Inferior parietal cortex (tissue), 1 donor: ENCODE measurements around the gene WDR49.
"Not testable (repeated sequence)": the region's sequence is repeated elsewhere in the genome, so short reads cannot be mapped to it uniquely, and the experiment has no call there.

Experiments
- DNase-seq: peaks from one replicate; pipeline ENCODE4 v3.0.0-alpha.2; 2016; ENCODE audit errors: extremely low spot score

Gene WDR49

DNA sequence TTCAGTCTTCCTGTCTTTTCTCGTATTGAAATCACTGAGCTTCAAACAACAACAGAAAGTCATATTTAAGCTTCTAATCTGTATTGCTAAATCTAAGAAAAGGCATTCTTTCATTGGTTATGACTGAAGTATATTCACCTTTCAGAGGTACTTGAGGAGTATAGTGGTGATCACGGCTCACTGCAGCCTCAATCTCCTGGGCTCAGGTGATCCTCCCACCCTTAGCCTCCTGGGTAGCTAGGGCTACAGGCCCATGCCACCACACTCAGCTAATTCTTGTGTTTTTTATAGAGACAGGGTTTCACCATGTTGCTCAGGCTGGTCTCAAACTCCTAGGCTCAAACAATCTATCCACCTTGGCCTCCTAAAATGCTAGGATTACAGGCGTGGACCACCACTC, 38.7 kb downstream of the WDR49 start:
- no peak for DNase-seq

DNA sequence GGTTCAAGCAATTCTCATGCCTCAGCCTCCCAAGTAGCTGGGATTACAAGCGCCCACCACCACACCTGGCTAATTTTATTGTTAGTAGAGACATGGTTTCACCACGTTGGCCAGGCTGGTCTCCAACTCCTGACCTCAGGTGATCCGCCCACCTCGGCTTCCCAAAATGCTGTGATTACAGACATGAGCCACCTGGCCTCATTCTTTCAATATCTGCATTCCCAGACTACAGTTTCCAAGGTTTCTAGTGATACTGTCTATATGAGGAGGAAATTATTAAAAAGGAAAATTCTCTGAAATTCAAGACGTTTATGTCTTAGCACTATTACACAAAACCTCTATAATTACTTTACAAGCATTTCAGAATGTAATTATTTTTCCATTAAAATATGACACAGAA, 39.5 kb downstream of the WDR49 start:
- not testable (repeated sequence) for DNase-seq

DNA sequence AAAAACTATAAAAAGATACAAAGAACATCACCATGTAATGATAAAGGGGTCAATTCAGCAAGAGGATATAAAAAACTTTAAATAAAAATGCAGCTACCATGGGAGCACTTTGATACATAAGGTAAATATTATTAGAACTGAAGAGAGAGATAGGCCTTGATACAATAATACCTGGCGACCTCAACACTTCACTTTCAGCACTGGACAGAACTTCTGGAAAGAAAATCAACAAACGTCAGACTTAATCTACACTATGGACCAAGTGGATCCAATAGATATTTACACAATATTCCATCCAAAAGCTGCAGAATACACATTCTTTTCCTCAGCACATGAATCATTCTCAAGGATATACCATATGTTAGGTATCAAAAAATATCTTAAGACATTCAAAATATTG, 42.0 kb downstream of the WDR49 start:
- DNase-seq, result no peak

DNA sequence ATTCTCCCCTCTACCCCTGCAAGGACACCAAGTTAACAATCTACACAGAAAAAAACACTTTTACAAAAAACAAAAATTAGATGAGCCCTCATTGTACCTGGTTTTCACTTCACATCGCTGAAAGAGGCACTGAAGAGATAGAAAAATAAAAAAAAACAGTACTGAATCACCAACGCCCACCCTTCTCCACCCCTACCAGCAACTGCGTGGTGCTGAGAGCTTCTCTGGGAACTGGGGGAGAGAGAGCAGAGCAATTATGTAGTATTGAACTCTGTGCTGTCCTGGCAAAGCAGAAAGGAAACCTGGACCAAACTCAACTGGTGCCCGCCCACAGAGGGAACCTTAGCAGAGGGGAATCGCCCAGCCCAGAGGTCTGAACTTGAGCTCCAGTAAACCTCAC, 44.6 kb downstream of the WDR49 start:
- DNase-seq, result no peak

DNA sequence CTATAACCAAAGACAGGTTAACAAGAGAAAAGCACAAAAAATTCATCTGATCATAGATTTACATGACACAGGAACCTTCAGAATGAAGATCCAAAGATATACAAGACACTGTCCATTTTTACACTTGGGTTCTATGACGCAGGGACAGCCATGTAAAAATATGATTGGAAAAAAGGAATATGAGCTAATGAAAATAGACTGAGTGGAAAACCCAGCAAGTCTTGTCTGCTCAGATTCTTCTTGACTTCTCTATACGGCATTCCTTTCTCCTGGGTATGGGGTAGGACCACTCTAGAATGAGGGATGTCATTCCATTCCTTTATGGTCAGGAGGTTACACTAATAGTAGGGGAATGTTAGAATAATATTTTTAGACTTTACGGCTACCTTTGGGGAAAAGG, 46.9 kb downstream of the WDR49 start:
- no peak for DNase-seq

DNA sequence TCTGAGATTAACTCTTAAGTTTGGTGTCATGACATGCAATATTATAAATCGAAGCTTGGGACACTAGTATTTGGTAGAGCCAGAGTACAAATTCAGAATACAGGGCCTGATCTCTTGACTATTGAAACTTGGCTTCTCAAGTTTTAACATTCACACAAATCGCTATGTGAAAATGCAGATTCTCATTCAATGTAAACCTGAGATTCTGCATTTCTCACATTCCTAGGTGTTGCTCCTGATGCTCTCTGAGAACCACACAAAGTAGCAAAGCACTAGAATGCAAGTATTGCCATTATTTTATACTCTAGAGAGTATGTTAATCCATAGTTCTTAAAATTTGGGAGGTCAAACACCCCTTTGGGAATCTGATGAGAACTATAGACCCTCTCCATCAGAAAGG, 47.9 kb downstream of the WDR49 start:
- DNase-seq, result no peak

DNA sequence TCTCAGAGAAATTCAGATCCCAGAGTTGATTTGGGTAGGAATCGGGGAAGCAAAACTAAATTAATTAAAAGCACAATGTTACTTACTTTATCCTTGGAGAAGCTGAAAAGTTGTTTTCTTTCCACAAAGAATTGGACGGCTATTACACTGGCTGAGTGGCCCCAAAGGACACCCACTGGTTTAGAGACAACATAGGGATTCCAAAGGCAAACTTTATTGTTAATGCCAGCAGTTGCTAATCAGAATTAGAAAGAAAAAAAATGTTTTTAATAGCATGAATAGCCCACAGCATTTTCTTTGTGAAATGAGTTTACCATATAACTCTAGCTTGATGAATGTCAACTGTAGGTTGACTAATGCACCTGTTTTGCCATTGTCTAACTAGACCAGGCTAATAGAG, 51.7 kb downstream of the WDR49 start:
- DNase-seq, result no peak

DNA sequence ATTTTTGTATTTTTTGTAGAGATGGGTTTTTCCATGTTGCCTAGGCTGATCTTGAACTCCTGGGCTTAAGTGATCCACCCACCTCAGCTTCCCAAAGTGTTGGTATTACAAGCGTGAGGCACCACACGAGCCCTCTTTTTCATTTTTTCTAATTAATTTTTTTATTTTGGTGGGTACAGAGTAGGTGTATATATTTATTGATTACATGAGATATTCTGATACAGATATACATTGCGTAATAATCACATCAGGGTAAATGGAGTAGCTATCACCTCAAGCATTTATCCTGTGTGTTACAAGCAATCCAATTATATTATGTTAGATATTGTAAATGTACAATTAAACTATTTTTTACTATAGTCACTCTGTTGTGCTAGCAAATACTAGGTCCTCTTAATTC, 66.1 kb downstream of the WDR49 start:
- DNase-seq, result no peak

DNA sequence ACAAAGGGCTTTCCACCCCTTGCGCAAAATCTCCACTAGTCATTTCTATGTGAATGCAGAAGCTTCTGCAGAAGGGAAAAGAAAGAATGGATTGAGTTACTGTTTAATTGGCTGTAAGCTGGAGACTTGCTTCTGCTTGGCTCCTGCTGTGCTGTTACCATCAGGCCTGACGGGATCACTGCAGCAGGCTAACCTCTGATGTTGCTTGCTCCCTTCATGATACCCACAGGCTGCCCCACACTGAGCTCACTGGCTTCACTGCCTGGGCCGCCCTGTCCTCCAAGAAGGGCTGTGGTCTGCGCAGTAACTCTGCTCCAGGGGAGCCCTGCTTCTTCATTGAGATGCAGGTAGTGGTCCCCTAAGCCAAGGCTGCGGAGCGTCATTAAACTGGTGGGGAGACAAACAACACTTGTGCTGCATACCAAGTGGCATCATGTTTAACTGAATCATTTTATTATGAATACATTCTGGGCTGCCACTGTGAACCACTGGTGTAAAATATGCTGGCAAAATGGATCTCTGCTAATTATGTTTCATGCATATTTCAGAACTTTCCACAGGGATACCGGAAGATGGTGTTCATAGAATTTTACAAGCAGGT, 78.6 kb downstream of the WDR49 start:
- peak; percentile 32 for DNase-seq

DNA sequence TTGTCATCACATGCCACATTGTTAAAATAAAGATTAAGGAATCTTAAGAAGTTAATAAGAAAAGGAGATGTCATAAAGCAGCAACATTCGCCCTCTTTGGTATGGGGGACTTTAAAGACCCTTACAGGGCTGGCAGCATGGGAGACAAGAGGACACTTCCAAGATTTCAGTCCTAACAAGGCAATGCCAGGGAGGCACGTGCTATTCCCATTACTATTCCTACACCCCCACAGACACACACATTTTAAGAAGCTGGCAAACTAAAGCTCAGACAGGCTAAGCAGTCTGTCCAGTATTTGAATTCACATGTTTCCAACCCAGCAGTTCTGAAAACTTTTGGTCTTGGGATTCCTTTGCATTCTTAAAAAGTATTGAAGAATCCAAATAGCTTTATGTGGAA, 80.8 kb downstream of the WDR49 start:
- DNase-seq, result no peak

DNA sequence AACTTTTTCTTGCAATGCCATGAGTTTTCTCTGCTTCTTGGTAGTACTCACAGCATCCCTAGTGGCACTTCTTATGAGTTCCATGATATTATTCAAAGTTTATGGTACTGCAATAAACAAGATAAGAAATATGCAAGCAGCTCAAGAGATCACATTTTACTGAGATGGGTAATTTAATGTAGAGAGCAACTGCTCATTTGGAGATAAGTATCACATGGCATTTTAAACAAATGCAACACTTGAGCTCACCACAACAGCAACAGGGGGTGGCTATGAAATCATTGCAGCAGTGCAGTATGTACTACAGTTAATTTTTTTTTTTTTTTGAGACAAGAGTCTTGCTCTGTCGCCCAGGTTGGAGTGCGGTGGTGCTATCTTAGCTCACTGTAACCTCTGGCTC, 85.1 kb downstream of the WDR49 start:
- DNase-seq, result no peak

DNA sequence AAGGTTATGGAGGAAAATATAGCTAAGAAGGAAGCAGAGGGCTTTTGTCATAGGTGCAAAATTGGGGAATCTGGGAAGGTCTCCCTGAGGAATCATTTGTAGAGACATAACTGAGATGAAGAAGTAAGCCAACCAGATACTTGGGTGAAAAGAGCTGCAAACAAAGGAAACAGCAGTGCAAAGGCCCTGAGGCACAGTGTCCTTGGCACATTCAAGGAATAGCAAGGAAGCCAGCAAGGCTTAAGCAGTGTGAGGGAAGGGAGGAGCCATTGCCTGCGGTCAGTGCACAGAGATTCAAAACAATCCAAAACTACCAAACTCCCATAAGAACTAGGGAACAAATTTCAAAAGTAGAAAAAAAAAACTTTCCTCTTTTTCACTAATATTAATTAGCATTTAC, 88.3 kb downstream of the WDR49 start:
- DNase-seq, result no peak

DNA sequence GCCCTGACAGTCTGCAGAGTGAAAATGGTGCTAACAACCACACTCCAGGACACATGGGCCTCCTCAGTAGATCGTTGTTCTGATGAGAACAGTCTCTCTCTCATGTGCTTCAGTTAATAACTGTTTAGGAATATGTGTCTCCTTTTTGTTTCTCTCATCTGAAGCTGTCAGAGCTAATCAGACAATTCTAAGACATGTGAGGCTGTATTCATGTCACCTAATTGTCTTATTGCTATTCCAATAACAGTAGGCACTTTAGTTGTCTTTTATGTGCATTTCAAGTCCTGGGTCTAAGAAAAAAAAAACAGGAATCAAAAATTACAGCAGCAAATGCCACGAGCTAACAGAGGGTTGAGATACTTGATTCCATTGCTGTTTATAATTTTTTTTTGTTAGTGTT, 89.1 kb downstream of the WDR49 start:
- no peak for DNase-seq

DNA sequence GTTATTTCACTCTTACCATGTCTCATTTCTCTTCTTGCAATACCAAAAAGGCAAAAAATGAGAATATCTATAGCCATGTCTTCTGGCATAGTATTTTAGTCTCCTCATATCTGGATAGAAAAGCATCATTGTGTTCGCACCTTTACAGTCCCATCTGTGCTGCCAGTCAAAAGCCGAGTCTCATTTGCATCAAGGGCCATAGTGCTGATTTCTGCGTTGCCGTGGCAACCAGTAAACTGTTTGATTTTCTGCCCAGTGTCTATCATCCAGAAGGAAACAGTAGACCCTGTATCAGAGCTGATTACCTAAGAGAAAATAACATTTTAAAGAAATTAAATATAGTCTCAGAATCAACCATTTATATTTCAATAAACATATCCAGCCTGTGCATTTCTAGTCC, 93.8 kb downstream of the WDR49 start:
- DNase-seq, result peak; percentile 26

DNA sequence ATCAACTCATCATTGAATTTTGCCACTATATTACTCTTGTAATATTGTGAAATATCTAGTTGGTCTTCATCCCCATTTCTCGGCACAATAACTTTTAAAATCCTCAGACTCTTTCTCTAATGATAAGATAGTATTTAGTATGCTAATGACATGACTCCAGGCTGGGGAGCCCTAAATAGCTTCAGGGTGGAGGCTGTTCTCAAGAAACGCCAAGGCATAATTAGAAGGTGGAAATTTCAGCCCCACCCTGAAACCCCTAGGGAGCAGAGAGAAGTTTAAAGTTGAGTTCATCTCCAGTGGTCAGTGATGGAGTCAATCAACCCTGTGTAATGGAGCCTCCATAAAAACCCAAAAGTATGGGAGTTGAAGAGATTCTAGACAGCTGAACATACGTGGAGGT, 98.8 kb downstream of the WDR49 start:
- no peak for DNase-seq

DNA sequence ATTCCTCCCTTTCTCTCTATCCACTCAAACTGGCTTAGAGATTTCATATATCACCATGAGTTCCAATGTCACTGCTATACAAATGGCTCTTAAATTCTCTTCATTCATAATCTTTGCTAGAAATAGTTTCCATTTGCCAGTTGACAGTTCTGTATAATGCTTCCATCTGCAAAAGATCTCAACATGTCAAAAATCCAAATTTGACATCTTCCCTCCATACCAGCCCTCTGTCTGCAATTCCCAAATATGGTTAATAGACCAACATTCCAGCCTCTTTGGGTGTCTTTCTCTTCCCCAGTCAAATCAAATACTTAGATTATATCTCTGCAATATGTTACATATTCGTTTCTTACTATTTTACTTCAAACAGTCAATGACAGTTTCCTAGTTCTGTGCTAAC, 115.7 kb downstream of the WDR49 start:
- DNase-seq, result no peak

DNA sequence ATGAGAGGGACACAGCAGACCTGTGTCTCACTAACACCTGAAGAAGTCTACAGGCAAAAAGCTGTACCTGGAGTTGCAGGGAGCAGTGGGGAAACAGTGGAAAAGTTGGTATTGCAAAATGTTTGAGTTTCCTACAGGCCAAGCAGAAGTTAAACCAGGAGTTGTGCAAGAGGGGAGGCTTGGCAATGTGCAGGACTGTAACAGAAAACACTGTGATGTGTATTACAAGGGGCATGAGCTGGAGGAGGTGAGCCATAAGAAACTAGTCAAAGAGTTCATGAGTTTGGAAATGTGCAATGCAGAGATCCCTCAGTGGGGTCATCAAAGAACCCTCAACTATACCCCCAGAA, 132.8 kb downstream of the WDR49 start:
- DNase-seq, result no peak

DNA sequence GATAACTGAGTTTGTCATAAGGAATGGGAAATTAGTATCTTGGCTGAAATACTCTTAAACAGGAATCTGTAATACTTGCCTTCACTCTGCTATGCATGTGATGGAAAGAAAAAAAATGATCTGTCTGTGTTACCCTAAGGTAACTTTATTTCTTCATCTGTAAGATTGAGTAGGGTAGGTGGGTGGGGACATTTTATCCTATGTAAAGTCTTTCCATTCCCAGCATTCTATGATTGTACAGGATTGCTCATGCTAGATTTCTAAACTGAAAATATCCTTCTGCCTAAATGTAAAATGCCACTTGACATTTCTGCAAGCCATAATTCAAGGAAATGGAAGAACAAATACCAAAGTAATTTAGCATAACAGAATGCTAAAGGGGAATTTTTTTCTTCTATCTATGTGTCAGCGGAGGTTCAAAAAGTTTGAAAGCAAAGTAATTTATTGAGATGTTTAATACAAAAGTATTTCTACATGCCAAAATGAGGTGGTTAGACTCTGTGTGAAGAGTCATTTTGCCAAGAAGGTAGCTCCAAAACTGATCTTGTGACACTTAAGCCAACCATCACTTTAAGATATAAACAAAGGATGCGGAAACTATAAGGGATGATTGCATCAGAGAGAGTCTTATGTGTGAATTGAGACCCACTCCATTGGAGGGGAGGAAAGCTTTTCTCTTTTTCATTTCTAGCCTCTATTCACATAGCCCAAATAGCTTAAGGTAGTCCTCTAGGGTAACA, 133.3 kb downstream of the WDR49 start:
- no peak for DNase-seq

DNA sequence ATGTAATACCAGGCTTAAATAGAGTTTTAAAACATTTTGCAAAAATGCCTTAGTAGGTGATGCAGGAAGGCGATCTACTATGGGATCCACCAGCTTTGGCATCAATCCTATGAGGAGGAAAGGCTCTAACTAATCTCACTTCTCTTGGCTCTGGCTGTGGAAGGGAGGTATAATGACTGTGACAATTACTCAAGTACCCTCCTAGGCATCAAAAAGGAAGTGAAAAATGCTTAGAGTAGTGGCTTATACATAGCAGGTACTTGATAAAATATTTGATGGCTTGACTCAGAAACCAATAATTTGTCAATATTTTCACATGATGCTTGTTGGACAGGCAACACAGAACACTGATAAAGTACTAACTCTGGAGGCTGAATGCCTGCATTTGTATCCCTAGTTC, 145.8 kb downstream of the WDR49 start:
- DNase-seq, result no peak

DNA sequence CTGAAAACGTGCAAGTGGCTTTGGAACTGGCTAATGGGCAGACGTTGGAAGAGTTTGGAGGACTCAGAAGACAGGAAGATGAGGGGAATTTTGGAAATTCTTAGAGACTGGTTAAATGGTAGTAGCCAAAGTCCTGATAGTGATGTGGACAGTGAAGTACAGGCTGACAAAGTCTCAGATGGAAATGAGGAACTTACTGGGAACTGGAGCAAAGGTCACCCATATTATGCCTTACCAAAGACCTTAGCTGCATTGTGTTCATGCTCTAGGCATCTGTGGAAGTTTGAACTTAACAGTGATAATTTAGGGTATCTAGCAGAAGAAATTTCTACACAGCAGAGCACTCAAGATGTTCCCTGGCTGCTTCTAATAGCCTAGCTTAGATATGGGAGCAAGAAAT, 151.3 kb downstream of the WDR49 start:
- DNase-seq, result no peak

DNA sequence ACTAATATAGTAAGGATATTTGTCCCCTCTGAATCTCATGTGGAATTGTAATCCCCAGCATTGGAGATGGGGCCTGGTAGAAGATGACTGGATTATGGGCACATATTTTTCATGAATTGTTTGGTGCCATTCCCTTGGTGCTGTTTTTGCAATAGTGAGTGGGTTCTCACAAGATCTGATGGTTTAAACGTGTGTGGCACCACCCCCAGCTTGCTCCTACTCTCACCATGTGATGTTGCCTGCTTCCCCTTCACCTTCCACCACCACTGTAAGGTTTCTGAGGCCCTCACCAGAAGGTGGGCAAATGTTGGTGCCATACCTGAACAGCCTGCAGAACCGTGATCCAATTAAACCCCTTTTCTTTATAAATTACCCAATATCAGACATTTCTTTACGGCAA, 151.8 kb downstream of the WDR49 start:
- DNase-seq, result no peak

DNA sequence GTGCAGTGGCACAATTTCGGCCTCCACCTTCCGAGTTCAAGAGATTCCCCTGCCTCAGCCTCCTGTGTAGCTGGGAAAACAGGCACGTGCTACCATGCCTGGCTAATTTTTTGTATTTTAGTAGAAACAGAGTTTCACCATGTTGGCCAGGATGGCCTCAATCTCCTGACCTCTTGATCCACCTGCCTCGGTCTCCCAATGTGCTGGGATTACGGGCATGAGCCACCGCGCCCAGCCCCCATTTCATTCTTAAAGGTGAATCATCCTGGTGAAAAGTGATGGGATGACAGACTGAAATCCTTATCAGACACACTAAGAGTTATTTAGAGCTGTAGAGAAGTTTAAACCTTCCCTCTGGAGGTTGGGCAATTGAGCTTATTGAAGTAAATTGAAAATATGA, 155.8 kb downstream of the WDR49 start:
- no peak for DNase-seq

DNA sequence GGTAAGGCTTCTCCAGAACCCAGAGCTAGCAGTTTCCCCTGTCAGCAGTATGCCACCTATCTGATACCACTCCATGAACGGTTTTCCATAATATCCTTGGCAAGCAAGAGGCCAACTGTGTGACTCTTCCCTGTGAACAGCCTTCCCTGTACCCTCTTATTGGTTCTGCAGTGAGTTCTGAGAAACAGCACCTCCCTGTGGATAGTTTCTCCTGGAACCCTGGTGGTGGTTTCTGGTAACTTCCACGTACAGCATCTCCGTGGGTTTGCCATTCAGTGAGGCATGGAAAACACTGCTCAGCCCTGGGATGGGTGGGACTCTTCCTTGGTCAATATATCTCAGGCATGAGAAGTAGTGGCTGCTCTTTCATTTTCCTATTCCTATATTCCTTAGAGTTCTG, 160.5 kb downstream of the WDR49 start:
- no peak for DNase-seq

DNA sequence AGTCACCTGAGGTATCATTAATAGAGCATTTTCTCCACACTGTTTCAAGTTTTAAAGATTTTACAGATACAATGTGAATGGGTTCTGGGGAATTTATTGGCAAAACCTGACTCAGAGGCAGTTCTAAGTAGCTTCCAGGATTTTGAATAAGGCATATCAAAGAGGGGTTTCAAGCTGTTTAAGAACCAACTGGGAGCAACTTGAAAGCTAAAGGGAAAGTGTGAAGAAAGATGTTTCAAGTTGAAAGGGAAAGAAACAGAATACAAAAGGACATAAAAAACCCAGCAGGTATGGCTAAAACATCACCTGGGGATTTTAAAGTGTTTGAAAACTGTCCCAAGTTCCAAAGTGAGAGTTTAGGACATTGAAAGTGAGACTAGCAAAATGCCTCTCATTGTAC, 162.1 kb downstream of the WDR49 start:
- DNase-seq, result no peak
